ENCODE results near the gene C2CD4A. TPM values are rescaled to one million over a fixed set of nuclear protein-coding genes. Genes with fewer than 3 reads are reported as not detected.

The C2CD4A gene
- total and polyA plus RNA-seq, 10 of the 15 experiments (the other 5 are each of a cell fraction or from before 2014, with no cell fraction given): not detected

DNA sequence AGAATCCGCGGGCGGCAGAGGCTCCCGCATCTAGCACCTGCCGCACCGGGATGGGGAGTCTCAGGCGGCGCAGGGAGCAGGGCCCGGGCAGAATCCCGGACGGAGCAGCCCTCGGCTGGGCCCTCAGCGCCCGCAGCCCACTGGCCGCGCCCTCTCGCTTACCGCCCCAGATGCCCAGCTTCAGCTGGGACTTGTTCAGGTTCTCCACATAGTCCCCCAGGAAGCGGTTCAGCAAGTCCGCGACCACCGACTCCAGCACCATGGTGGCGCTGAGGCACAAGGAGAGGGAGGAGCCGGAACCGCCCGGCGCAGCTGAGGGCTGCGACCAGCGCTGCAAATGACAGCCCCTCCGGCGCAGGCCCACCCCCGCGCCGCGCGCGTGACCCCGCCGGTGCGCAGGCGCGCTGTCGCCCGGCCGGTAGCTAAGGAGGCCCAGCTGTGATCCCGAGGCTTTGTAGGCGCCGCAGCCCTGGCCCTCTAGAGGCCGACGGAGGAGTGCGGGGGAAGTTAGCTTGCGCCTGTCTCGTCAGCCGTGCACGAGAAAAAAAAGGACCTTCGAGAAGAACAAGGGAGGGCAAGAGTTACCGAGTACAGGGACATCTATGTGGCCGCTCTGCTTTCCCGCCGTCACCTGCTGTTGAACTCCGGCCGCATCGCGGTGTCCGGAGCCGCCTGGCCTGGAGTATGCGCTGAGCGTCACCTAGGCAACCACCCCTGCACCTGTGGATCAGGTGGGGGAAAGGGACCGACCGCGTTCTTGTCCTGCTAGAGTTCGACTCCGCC is 6.5 kb upstream of the C2CD4A start, which contains the start of gene VPS13C (continued):
- TF ChIP-seq PBX3 (IDR thresholded peaks at IDR 0.05; ENCODE audit: insufficient replicate concordance, low read depth, low read length) (peak; percentile 11), RELA (IDR thresholded peaks at IDR 0.05; ENCODE audit: borderline replicate concordance, partially characterized antibody) (no peak), BACH1 (IDR thresholded peaks at IDR 0.05; ENCODE audit: borderline replicate concordance) (peak; percentile 80; the same call in 1 of the 2 replicates), HDGF (IDR thresholded peaks at IDR 0.05) (no peak), YBX1 (IDR thresholded peaks at IDR 0.05) (no peak), ASH2L (IDR thresholded peaks at IDR 0.05; ENCODE audit: borderline replicate concordance, low read depth) (no peak), CEBPZ (IDR thresholded peaks at IDR 0.05; ENCODE audit: low read depth, low read length) (no peak), TAF1 (IDR thresholded peaks at IDR 0.05; ENCODE audit: borderline replicate concordance, low read depth, low read length) (peak; percentile 32; the same call in 1 of the 2 replicates), RAD21 (IDR thresholded peaks at IDR 0.05; ENCODE audit: insufficient read depth, low read depth, low read length) (peak; percentile 52), FOS (IDR thresholded peaks at IDR 0.05; ENCODE audit: borderline replicate concordance, extremely low read depth, insufficient read length) (no peak), ZBTB40 (IDR thresholded peaks at IDR 0.05; ENCODE audit: borderline replicate concordance) (no peak), CREM (IDR thresholded peaks at IDR 0.05; ENCODE audit: low read depth) (peak; percentile 63), BHLHE40 (IDR thresholded peaks at IDR 0.05; ENCODE audit: borderline replicate concordance in 1 of 2, low read depth in 2 of 2, low read length in 1 of 2) (peak; percentile 86 to 96), MYC (IDR thresholded peaks at IDR 0.05; ENCODE audit: insufficient read depth, insufficient read length, insufficient replicate concordance, low read length, severe bottlenecking) (no peak), NFXL1 (IDR thresholded peaks at IDR 0.05; ENCODE audit: borderline replicate concordance) (no peak), NR2F1 (conservative IDR thresholded peaks at IDR 0.05) (peak; percentile 59; the same call in 1 of the 2 replicates), NRF1 (conservative IDR thresholded peaks at IDR 0.05; ENCODE audit: low read depth, low read length) (peak; percentile 90), NFYB (IDR thresholded peaks at IDR 0.05; ENCODE audit: insufficient read depth, low read depth, low read length) (no peak)
- TF ChIP-seq, protein P1, sequence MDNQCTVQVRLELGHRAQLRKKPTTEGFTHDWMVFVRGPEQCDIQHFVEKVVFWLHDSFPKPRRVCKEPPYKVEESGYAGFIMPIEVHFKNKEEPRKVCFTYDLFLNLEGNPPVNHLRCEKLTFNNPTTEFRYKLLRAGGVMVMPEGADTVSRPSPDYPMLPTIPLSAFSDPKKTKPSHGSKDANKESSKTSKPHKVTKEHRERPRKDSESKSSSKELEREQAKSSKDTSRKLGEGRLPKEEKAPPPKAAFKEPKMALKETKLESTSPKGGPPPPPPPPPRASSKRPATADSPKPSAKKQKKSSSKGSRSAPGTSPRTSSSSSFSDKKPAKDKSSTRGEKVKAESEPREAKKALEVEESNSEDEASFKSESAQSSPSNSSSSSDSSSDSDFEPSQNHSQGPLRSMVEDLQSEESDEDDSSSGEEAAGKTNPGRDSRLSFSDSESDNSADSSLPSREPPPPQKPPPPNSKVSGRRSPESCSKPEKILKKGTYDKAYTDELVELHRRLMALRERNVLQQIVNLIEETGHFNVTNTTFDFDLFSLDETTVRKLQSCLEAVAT (IDR thresholded peaks at IDR 0.05): no peak; the same call in none of the 2 replicates

Data from GM12878 (cell line).